OCI-LY7 (cell line): Measurements from ENCODE around the gene U2SURP. TPM values are rescaled to one million over a fixed set of nuclear protein-coding genes. Genes with fewer than 3 reads are reported as not detected.

Experiments used
- BruUV-seq: library from RNA; stranded (reverse); fragments of 400-500 nt; replicated peaks from 2 replicates; lab custom pipeline; 2021; lab: Mats Ljungman, UMichigan
- CTCF ChIA-PET: fragments of 300-600 bp; sonication (Branson Sonifier 250); formaldehyde crosslinking; loops from one replicate; lab custom pipeline; 2022; ENCODE audit warnings: antibody characterized with exemption; ENCODE audit not compliant: unreplicated experiment; lab: Charles Lee
- POLR2A ChIA-PET: fragments of 300-600 bp; sonication (Branson Sonifier 250); formaldehyde crosslinking; loops from one replicate; lab custom pipeline; 2022; ENCODE audit warnings: antibody characterized with exemption; lab: Charles Lee
- DNase-seq: peaks from one replicate; pipeline ENCODE4 v3.0.0-alpha.2; 2015; ENCODE audit warnings: low spot score
- H2AFZ ChIP-seq: fragments of 200-600 bp; sonication (generic), shearing (Covaris generic); 2 replicates; pipeline ENCODE4 v1.6.1; 2014; ENCODE audit warnings: mild to moderate bottlenecking, antibody characterized with exemption, low read length, moderate library complexity
- H3K27ac ChIP-seq: fragments of 200-600 bp; sonication (generic); 2 replicates; pipeline ENCODE4 v1.5.1; 2014; ENCODE audit warnings: mixed run types, low read depth, mild to moderate bottlenecking, moderate library complexity, low read length, inconsistent platforms; ENCODE audit not compliant: poor library complexity, severe bottlenecking
- H3K36me3 ChIP-seq: fragments of 200-600 bp; sonication (generic); 2 replicates; pipeline ENCODE4 v1.6.1; 2014; ENCODE audit warnings: mild to moderate bottlenecking, antibody characterized with exemption, low read length, moderate library complexity, mixed read lengths; ENCODE audit not compliant: insufficient read depth
- H3K4me1 ChIP-seq: fragments of 200-600 bp; sonication (generic); 2 replicates; pipeline ENCODE4 v1.5.1; 2014; ENCODE audit warnings: mild to moderate bottlenecking, low read length; ENCODE audit not compliant: insufficient read depth, poor library complexity, severe bottlenecking
- H3K4me2 ChIP-seq: fragments of 200-600 bp; sonication (generic); 2 replicates; pipeline ENCODE4 v1.6.1; 2014; ENCODE audit warnings: mild to moderate bottlenecking, low read length
- H3K4me3 ChIP-seq: fragments of 200-600 bp; sonication (generic); 2 replicates; pipeline ENCODE4 v1.5.1; 2014; ENCODE audit warnings: mild to moderate bottlenecking, low read depth, low read length; ENCODE audit not compliant: poor library complexity, severe bottlenecking
- H3K79me2 ChIP-seq: fragments of 200-600 bp; sonication (generic); 2 replicates; pipeline ENCODE4 v1.6.1; 2016; ENCODE audit warnings: low read depth, mild to moderate bottlenecking, low read length, moderate library complexity, mixed read lengths; ENCODE audit not compliant: insufficient read depth
- H3K9me2 ChIP-seq: fragments of 200-600 bp; sonication (generic); 2 replicates; pipeline ENCODE4 v1.6.1; 2016; ENCODE audit warnings: mild to moderate bottlenecking, low read length, mixed read lengths; ENCODE audit not compliant: insufficient read depth
- H3K9me3 ChIP-seq: fragments of 200-600 bp; sonication (generic); 2 replicates; pipeline ENCODE4 v1.6.1; 2014; ENCODE audit warnings: mild to moderate bottlenecking, mixed run types, low read length, mixed read lengths
- H4K20me1 ChIP-seq: fragments of 200-600 bp; sonication (generic); 2 replicates; pipeline ENCODE4 v1.6.1; 2014; ENCODE audit warnings: mild to moderate bottlenecking, antibody characterized with exemption, low read length, moderate library complexity, mixed read lengths; ENCODE audit not compliant: insufficient read depth
- EZH2phosphoT487 ChIP-seq: fragments of 200-600 bp; sonication (generic); IDR thresholded peaks from 2 replicates; pipeline ENCODE4 v1.6.1; 2018; ENCODE audit warnings: low read depth, borderline replicate concordance, mild to moderate bottlenecking, mixed run types, antibody characterized with exemption, low read length, moderate library complexity, mixed read lengths
- intact Hi-C: fragments of 100-400 bp; cut with micrococcal nuclease; formaldehyde crosslinking; loops from one replicate; pipeline ENCODE4 v1.10.0; 2022; ENCODE audit not compliant: unreplicated experiment
- total RNA-seq, 2 experiments: library from RNA; depleted of rRNA in 1 of 2; stranded (reverse); fragments of >200 nt in 1 of 2; shearing (Covaris generic) in 1 of 2; gene quantifications; 2 replicates each; pipeline ENCODE4 v1.2.3, GENCODE V29; 2014 to 2022
- TF ChIP-seq, protein P1 (sequence below): fragments of 200-600 bp; sonication (generic); conservative IDR thresholded peaks from 2 replicates; pipeline ENCODE4 v1.5.1; 2014; ENCODE audit warnings: mild to moderate bottlenecking, antibody characterized with exemption, low read length, moderate library complexity, mixed read lengths

The U2SURP gene
- total RNA-seq, 2 experiments from 2014 or later = 108 to 185 TPM

DNA sequence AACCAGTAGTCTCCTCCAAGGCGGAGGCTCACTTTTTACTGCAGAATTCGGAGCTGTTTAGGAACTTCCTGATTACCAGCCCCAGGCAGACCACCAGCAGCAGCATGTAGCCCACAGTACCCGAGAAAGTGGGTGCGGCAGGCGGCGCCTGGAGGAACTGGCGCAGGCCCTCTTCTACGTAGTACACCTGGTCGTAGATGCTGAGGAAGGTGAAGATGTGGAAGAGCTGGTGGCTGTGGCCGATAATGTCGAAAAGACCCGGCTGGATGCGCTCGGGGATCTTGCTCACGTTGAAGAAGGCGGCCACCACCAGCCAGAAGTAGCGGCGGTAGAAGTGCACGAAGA, 39.2 kb upstream of the U2SURP start:
- H3K4me1 ChIP-seq = no peaks in the 10 kb centered on the region
- H3K4me2 ChIP-seq = no peak overlapping the region
- ChIA-PET POLR2A (interaction anchor here (0.6 kb wide), 1 partner anchor 324 kb away, joined by 3 read pairs; no protein-coding TSS in a partner anchor), CTCF (no interaction called here)
- no peak overlapping the region for H3K4me3 ChIP-seq
- no peaks in the 10 kb centered on the region for H3K9me2 ChIP-seq
- no peak overlapping the region for H2AFZ ChIP-seq
- H3K79me2 ChIP-seq = no peaks in the 10 kb centered on the region
- H4K20me1 ChIP-seq = no peaks in the 10 kb centered on the region
- H3K36me3 ChIP-seq = no peaks in the 10 kb centered on the region
- no peaks in the 10 kb centered on the region for H3K9me3 ChIP-seq
- no peak for DNase-seq
- intact Hi-C loops = no loop called here
- H3K27ac ChIP-seq = no peak overlapping the region
- BruUV-seq = no TSS peak
- TF ChIP-seq, protein P1, sequence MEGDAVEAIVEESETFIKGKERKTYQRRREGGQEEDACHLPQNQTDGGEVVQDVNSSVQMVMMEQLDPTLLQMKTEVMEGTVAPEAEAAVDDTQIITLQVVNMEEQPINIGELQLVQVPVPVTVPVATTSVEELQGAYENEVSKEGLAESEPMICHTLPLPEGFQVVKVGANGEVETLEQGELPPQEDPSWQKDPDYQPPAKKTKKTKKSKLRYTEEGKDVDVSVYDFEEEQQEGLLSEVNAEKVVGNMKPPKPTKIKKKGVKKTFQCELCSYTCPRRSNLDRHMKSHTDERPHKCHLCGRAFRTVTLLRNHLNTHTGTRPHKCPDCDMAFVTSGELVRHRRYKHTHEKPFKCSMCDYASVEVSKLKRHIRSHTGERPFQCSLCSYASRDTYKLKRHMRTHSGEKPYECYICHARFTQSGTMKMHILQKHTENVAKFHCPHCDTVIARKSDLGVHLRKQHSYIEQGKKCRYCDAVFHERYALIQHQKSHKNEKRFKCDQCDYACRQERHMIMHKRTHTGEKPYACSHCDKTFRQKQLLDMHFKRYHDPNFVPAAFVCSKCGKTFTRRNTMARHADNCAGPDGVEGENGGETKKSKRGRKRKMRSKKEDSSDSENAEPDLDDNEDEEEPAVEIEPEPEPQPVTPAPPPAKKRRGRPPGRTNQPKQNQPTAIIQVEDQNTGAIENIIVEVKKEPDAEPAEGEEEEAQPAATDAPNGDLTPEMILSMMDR = no peak
- no peak for TF ChIP-seq EZH2phosphoT487

DNA sequence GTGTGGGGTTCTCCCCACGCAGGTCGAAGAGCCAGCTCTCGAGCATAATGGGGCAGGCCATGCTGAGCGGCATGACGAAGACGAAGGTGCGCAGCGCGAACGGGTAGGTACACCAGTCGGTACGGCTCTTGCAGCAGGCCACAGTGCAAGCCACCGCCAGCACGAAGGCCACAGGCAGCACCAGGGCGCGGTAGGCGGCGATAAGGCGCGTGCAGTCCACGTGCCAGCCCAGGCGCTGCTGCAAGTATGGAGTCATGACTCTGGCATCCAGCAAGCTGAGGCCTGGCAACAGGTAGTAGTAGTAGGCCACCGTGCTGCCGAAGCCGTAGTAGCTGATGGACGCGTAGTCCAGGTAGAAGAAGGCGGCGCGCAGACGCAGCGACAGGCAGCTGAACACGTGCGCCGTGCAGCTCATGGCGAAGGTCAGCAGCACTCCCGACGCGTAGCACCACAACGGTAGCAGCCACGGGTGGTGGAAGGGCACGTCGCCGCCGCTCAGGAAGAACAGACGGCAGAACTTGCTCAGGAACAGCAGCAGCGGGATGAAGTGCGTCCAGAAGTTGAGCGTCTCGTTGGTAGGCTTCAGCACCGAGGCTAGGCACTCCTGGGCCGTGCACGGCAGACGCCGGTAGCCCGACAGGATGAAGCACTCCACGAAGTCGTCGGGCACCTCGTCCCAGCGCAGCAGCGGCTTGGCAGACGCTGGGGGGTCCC, 38.7 kb upstream of the U2SURP start:
- H3K4me2 ChIP-seq = no peak overlapping the region
- H3K9me3 ChIP-seq = no peaks in the 10 kb centered on the region
- H2AFZ ChIP-seq = no peak overlapping the region
- no peak for DNase-seq
- no peaks in the 10 kb centered on the region for H3K4me1 ChIP-seq
- H4K20me1 ChIP-seq = no peaks in the 10 kb centered on the region
- H3K36me3 ChIP-seq = no peaks in the 10 kb centered on the region
- H3K4me3 ChIP-seq = no peak overlapping the region
- ChIA-PET POLR2A (interaction anchor here (0.6 kb wide), 1 partner anchor 325 kb away, joined by 3 read pairs; no protein-coding TSS in a partner anchor), CTCF (no interaction called here)
- no TSS peak for BruUV-seq
- H3K27ac ChIP-seq = no peak overlapping the region
- H3K79me2 ChIP-seq = no peaks in the 10 kb centered on the region
- TF ChIP-seq, protein P1 = no peak
- TF ChIP-seq EZH2phosphoT487 = no peak
- H3K9me2 ChIP-seq = no peaks in the 10 kb centered on the region
- intact Hi-C loops = no loop called here

DNA sequence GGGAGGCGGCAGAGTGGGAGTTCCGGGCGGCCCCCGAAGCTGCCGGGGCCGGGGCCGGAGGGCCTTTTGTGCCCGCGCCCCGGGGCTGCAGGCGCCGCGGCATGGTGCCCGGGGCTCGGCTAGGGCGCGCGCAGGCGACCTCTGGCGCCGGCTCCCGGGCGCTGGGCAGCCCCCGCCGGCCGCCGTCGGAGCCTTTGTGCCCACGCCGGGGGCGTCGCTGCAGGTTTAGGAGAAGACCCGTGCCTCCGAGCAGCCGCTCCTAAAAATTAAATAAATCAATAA, 38.2 kb upstream of the U2SURP start:
- no peaks in the 10 kb centered on the region for H3K9me3 ChIP-seq
- TF ChIP-seq, protein P1 = no peak
- no peak for TF ChIP-seq EZH2phosphoT487
- no peaks in the 10 kb centered on the region for H3K36me3 ChIP-seq
- no peak overlapping the region for H2AFZ ChIP-seq
- intact Hi-C loops = no loop called here
- DNase-seq = no peak
- no peak overlapping the region for H3K4me2 ChIP-seq
- H3K79me2 ChIP-seq = no peaks in the 10 kb centered on the region
- no peak overlapping the region for H3K27ac ChIP-seq
- no peaks in the 10 kb centered on the region for H3K9me2 ChIP-seq
- POLR2A ChIA-PET = no interaction called here
- no TSS peak for BruUV-seq
- H3K4me1 ChIP-seq = no peaks in the 10 kb centered on the region
- no peak overlapping the region for H3K4me3 ChIP-seq
- H4K20me1 ChIP-seq = no peaks in the 10 kb centered on the region
- CTCF ChIA-PET = no interaction called here
